Measurements from ENCODE around the gene NRXN3.

NRXN3 gene

DNA sequence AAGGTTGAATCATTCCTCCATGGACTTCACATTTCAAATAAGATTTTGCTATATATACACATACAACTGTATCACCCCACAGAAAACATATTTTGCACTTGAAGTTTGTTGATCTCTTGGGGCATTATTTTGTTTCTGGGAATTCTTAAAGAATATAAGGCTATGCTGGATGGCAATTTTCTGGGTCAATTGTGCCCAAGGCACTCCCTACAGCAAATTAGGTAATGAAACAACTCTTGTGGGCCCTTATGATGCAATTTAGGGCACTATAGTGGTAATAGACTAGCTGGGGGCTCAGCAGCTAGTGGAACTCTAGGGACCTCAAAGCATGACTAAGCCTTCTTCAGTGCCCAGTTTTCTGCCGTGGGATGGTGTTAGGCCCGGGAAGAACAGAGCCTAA is 444.4 kb downstream of the NRXN3 start:
- in situ Hi-C loops (cut with MboI; ENCODE audit: low sequenced_read_pairs) = no loop called here

DNA sequence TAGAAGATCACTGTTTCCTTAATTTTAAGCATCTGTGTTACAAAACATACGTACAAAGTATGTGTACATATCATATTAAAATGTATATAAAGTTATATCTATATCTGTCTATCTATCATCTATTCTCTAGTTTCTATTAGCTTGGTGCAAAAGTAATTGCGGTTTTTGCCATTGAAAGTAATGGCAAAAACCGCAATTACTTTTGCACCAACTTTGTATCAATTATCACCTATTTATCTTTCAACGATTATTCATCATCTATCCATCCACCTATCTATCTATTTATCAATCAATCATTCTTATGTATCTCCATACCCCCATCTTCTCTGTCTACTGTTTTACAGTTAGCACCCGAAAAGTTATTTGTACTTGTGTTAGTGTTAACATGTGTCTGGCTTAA is 447.6 kb downstream of the NRXN3 start:
- in situ Hi-C loops (cut with MboI; ENCODE audit: low sequenced_read_pairs) = no loop called here

DNA sequence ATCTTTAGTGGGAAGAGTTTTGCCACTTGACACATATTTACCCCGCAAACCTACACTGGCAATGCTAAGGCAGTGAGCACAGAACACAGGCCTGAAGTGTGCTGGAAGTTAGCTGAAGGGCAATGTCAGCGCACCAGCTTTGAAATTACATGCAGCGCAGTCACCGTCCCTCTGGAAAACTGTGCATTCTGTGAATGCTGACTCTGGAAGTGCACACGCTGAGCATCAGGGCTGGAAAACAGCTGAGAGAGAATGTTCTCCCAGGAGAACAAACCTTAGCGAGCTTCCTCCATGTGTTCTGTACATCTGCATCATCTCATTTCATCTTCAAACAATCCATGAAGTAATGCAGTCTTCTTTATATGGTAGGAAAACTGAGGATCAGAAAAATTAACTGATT is 448.2 kb downstream of the NRXN3 start:
- in situ Hi-C loops (cut with MboI; ENCODE audit: low sequenced_read_pairs) = no loop called here

DNA sequence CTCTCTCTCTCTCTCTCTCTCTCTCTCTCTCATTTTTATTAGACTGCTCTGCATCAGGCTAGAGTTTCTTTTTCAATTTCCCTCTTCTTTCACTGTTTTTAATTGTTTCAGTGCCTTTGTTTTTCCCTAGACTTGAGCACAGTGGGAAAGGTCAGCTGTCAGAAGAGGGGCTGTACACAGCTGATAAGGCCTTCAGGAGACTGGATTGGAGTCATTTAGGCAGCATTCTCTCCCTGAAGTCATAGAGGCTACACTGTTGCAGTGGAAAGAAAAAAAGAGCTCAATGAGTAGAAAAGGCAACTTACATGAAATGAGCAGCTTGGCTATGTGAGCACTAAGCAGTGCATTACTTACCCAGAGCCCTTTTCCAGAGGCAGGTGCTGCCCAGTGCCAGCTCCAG is 456.9 kb downstream of the NRXN3 start:
- in situ Hi-C loops (cut with MboI; ENCODE audit: low sequenced_read_pairs) = no loop called here

DNA sequence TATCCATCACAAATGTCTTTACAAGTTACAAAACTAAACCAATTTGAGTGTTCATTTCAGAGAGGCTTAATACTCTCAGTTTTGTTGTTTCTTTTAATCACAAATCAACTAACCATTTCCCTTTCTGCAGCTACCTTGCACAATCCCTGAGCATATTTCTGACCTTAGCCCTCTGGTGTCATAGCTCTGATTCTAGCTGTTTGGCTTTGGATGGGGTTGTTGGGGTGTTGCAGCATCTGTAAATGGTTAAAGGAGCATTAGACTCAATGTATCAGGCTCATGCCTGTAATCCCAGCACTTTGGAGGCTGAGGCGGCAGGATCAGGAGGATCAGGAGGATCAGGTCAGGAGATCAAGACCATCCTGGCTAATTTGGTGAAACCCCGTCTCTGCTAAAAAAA is 461.4 kb downstream of the NRXN3 start:
- in situ Hi-C loops (cut with MboI; ENCODE audit: low sequenced_read_pairs) = no loop called here

DNA sequence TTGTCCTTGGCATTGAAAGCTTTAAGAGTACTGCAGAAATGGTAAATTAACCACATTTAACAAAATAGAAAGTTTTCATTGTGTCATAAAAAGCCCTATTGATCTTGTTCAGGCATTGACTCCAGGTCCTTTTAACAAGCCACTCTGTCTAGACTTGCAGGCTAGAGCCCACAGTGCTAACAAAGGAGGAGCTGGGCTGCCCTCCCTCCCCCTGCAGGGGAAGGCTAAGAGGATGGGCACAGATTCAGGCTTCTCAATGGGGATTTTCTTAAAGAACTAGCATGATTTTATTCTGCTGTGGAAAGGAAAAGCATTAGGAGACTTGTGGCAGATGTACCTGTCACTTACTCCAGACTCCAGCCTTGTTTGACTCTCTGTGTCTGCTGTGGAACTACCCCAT is 463.6 kb downstream of the NRXN3 start:
- in situ Hi-C loops (cut with MboI; ENCODE audit: low sequenced_read_pairs) = no loop called here

DNA sequence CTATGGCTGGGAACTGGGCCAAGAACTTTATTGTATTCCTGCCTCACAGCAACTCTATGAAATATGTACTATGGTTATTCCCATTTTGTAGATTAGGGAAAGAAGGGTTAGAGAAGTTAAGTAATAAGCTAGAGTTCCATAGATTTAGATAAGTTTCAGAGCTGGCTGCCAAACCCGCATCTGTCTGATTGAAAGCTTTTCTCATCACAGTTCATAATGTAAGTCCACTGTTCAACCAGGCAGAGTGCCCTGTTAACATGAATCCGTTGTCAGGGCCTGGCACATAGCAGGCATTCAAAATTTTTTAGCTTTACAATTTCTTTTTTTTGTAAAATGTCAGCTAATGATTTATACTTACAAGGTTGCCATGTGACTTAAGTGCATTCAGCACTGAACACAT is 467.3 kb downstream of the NRXN3 start:
- in situ Hi-C loops (cut with MboI; ENCODE audit: low sequenced_read_pairs) = no loop called here

DNA sequence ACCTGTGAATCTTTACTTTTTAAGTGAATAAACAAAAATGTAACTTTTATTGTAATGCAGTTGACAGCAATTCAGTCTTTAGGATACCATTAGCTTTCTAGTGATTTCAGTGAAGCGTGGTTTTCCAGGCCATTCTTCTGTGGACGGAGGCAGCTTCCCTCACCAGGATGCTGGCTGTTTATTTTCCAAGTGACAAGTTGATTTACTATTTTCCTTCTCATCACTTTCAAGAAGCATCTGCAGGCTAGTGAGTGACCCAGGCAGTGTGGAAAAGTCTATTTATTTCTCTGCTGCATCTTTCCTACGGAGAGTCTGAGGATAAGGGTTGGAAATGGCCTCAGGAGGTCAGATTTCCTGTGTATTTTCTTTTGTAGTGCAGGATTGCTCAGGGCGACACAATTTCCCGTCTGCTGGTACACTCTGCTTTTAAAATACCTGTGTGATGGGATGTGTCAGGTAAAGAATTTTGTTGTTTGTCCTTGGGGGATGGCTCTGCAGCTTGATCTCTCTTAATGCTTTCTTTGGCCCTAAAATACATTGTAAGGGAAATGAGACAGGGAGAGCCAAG is 467.8 kb downstream of the NRXN3 start:
- in situ Hi-C loops (cut with MboI; ENCODE audit: low sequenced_read_pairs) = no loop called here

DNA sequence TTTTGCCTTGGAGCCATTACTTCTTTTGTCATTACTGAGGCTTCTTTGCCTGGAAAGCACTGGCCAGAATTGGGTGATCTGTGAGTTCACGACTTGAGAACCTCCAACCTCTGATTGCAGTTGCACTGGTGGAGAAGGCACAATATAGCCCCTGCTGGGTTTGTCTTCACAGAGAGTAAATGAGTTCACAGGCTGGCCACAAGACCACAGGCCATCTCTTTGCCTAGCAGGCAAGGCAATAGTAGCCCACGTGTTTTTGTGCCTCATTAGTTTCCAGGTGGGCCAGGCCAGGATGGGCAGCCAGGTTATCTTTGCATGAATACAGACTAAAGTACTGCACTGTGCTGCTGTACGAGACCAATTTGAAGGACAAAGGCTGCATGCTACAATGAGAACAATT is 468.8 kb downstream of the NRXN3 start:
- in situ Hi-C loops (cut with MboI; ENCODE audit: low sequenced_read_pairs) = no loop called here

DNA sequence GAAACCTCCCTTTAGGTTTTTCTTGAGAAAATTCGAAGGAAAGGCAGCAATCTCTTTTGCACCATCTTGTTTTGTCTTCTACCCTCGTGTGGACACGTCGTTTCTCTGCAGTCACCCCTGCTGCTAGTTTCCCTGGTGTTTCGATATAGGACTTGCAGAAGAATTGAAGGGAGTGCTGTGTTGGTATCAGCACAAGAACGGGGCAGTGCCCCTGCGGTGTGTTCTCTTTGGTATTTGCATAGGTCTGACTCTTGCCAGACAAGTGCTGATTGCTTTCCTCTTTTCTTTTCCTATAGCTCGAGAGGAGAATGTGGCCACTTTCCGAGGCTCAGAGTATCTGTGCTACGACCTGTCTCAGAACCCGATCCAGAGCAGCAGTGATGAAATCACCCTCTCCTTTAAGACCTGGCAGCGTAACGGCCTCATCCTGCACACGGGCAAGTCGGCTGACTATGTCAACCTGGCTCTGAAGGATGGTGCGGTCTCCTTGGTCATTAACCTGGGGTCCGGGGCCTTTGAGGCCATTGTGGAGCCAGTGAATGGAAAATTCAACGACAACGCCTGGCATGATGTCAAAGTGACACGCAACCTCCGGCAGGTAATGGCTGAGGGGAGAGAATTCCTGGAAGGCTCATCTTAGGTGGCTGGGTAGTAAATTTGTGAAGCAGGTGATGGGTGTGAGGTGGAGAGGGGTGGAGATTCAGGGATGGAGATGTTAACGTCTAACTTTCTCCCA is 474.8 kb downstream of the NRXN3 start:
- in situ Hi-C loops (cut with MboI; ENCODE audit: low sequenced_read_pairs) = no loop called here

DNA sequence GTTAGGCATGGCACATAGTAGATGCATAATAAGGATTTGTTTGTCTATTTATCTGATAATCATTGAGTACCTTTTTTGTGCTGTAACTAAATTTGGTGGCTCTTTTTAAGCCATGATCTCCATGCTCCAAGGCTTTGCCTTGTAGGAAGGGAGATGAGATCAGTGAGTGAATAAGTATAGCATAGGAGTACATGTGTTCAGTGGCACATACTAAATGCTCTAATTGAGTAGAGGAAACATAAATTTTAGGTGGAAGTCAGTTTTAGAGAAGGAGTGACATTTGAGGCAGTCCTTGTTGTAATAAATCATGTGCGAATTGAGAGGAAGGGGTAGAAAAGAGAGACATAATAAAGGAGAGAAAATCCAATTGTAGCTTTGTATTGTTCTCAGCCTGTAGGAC is 482.6 kb downstream of the NRXN3 start:
- in situ Hi-C loops (cut with MboI; ENCODE audit: low sequenced_read_pairs) = no loop called here

DNA sequence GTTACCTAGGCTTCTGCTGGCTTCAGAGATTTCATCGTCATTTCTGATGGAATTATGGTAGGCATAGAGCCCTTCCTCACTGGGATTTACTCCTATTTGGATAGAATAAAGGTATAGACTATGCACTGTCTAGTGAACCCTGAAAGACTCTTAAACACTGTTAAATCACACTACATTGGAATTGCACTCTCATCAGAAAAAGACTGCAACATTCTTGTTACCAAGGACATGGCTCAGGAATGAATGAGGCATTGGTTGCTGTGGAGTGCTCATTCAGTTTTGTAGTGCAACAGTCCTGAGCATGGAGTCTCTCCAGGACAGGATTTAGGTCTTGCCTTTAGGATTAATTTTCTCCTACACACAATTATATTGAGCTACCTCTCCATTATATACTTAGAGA is 483.0 kb downstream of the NRXN3 start:
- in situ Hi-C loops (cut with MboI; ENCODE audit: low sequenced_read_pairs) = no loop called here

DNA sequence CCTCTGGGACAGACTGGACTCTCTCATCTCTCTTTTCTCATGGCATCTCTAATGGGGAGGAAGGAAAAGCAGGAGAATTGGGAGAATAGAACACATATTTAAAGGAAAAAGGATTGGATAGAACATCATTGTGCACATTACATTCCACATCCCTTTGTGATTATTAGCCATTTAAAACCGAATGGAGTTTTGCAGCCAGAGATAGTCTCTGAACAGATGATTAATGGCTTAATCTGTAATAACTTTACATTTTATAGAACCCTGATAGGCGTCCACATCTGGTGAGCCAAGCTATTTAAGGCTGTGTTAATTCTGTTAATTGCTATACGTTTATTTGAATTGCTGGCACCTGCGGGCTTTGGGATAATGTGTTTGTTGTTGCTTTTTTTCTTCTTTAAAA is 487.3 kb downstream of the NRXN3 start:
- in situ Hi-C loops (cut with MboI; ENCODE audit: low sequenced_read_pairs) = no loop called here

DNA sequence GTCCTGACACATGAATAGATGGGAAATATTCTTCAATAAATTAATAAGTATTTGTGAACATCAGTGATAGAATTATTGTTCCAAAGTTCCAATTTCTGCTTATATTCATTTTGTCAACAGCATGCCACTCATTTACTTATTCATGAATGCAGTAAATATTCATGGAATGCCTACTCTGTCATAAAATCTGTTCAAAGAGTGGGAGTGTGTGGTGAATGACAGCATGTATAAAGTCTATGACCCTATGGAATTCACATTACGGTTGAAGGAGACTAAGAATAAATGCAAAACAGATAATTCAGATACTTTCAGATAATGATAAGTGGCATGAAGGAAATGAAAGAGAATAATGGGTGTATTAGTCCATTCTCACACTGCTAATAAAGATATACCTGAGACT is 494.7 kb downstream of the NRXN3 start:
- in situ Hi-C loops (cut with MboI; ENCODE audit: low sequenced_read_pairs) = no loop called here

DNA sequence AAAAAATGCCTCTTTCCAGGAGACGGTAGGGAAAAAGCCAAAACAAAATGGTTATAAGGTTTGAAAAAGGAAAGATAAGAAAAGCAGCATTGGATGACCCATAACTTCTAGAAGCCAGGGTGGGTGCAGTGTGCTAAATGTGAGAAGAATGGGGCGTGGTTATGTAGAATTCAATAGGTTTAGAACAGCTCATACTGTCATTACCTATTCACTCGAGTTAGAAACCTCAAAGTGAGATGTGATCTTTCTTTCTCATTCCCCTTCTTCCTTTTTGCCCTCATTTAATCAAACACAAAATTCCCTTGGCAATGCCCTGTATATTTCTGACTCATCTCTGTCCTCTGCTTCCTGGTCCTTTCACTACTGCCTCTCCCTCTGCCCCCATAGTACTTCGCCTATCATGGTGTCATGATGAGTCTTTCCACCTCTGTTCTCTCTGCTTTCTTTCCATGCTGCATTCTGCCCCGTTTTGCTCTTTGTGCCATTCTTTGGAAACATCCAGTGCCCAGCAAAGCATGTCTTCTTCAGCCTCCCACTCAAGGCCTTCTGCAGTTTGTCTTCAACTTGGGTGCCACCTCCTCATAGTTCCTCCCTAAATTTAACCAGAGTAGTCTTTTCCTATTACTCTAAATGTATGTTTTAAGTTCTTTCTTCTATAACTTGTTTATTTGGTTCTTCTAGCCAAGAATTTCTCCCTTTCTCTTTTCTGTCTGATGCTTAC is 496.3 kb downstream of the NRXN3 start:
- in situ Hi-C loops (cut with MboI; ENCODE audit: low sequenced_read_pairs) = no loop called here

DNA sequence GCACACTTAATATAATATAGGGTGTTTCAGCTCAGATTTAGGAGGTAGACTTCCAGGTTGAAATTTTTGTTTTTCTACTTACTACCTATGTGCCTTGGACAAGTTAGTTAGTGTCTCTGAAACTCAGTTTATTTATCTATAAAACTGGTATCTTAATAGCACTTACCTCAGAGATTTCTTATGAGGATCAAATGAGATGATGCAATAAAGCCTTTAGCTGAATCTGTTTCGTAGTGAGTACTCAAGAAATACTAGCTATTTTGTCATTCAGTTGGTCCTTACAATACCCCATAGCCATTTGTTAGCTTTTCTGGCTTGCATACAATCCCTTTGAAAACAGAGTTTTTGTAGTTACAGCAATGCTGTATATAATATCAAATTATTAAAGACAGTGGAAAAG is 497.0 kb downstream of the NRXN3 start:
- in situ Hi-C loops (cut with MboI; ENCODE audit: low sequenced_read_pairs) = no loop called here

DNA sequence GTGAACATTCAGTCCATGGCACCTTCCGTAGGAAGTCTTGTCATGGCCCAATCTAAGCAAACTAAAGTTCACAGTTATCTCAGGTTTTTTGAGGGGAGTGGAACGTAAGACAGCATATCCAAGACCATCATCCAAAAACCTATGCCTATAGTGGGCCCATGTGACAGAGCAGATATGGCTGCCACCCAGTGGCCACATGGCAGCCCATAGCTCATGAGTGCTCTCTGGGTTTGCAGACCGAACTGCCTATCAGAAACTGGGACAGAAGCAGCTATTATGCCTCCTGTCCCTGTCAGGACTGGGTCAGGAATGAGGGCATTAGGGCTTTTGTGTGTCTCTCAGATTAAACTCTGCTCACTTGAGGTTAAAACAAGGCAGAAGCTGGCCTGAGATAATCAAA is 503.7 kb downstream of the NRXN3 start:
- in situ Hi-C loops (cut with MboI; ENCODE audit: low sequenced_read_pairs) = no loop called here

DNA sequence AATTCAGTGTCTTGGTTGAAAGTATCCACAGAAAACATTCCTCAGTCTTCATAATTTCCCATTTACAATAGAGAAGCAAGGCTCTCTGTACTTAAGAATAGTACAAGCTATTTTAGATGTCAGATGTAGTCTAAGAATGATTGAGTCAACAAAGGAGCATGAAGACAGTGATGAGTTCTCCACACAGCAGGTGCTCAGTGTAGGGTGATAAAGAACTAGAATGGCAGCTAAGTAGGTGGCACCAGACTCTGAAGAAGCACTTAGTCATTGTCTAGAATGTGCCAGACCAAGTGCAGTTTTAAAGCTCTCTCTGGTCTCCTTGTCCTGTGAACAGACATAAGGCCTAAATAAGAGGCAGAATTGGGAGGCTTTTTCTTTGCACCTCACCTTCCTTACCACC is 504.6 kb downstream of the NRXN3 start:
- in situ Hi-C loops (cut with MboI; ENCODE audit: low sequenced_read_pairs) = no loop called here

DNA sequence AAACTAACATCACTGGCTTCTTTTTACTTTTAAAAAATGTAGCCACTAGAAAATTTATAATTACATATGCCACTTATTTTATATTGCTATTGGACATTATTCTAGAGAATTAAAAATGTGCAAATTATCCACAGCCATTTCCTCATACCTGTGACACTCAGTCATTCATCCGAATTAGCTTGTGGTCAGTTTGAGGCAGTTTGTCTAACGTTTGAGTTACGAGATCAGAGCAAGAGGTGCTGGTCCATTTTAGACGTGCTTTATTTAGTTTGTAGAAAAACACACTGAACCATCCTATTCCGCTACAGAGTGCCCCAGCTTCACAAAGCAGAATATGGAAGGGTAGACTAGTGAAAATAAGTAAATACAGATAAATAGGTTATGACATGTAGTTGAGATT is 513.0 kb downstream of the NRXN3 start:
- in situ Hi-C loops (cut with MboI; ENCODE audit: low sequenced_read_pairs) = no loop called here

DNA sequence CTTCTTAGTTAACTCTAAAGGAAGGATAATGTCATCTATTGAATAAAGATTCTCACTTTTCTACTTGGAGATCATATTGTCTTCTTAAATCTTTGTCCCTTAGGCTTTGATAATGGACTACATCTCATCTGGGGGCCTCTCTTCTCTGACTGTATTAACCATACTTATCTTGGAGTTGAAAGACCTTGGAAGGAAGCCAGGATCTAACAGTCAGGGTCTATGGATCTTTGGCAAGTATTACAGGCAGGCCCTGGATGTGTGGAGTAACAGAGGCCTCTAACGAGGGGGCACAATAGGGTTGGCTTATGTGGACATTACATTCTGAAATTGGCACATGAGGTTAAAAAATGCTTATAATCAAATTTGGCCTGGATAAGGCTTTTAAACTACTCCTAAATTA is 513.8 kb downstream of the NRXN3 start:
- in situ Hi-C loops (cut with MboI; ENCODE audit: low sequenced_read_pairs) = no loop called here

DNA sequence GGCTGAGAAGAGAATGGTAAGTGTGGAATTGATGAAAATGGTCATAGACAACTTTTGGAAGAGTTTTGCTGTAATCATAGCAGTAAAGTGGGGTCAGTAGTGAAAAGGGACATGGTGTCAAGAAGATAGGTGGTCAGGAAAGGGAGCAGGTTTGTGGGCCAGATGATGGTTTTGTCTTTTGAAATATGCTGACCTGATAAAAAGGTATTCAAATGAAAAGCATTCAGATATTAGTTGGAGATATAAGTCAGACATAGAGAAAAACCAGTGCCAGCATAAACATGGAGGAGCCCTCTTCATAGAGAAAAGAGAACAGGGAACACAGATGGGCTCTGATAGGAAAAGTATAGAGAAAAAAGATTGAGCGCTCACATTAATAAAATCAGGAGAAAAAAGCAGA is 518.3 kb downstream of the NRXN3 start:
- in situ Hi-C loops (cut with MboI; ENCODE audit: low sequenced_read_pairs) = no loop called here

DNA sequence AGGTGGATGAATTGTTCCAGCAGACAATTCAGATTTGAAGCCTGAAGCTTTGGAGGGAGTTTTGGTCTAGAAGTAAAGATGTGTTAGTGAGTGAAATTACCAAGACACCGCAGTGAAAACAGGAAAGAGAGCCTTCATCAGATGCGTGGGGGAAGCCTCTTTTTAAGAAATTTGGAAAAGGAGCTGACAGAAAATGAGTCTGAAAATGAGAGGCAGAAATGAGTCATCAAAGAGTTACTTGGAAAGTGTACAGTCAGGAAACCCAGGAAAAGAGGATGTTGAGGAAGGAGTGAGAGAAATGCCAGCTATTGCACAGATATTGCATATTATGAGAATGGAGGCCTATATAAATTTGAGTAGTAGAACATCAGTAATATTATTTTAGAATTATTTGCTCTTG is 520.7 kb downstream of the NRXN3 start:
- in situ Hi-C loops (cut with MboI; ENCODE audit: low sequenced_read_pairs) = no loop called here

Measured in HL-60/S4 treated with phorbol 12-myristate 13-acetate at 8.2 ng/mL for 4 days and 3 days (cell line).